ENCODE data around the gene WDR13.
"Not testable (repeated sequence)": the region's sequence is repeated elsewhere in the genome, so short reads cannot be mapped to it uniquely, and the experiment has no call there.

- TF ChIP-seq EZH2 (IDR thresholded peaks at IDR 0.05; ENCODE audit: low read length), result not testable (repeated sequence)
- TF ChIP-seq, protein P1, sequence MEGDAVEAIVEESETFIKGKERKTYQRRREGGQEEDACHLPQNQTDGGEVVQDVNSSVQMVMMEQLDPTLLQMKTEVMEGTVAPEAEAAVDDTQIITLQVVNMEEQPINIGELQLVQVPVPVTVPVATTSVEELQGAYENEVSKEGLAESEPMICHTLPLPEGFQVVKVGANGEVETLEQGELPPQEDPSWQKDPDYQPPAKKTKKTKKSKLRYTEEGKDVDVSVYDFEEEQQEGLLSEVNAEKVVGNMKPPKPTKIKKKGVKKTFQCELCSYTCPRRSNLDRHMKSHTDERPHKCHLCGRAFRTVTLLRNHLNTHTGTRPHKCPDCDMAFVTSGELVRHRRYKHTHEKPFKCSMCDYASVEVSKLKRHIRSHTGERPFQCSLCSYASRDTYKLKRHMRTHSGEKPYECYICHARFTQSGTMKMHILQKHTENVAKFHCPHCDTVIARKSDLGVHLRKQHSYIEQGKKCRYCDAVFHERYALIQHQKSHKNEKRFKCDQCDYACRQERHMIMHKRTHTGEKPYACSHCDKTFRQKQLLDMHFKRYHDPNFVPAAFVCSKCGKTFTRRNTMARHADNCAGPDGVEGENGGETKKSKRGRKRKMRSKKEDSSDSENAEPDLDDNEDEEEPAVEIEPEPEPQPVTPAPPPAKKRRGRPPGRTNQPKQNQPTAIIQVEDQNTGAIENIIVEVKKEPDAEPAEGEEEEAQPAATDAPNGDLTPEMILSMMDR (optimal IDR thresholded peaks at IDR 0.05 in 1 of 3, IDR thresholded peaks at IDR 0.05 in 1 of 3, conservative IDR thresholded peaks at IDR 0.05 in 1 of 3; ENCODE audit: extremely low read depth in 1 of 3, insufficient read depth in 2 of 3, low read length in 3 of 3), result not testable (repeated sequence)
Observed at GRCh38 chrX:48555731-48556325, 41.5 kb upstream of the WDR13 start.

All from keratinocyte (primary cell).